HEK293T (cell line): ENCODE data around the gene SLC9A9.
"Not testable (repeated sequence)": the region's sequence is repeated elsewhere in the genome, so short reads cannot be mapped to it uniquely, and the experiment has no call there.

Source experiments
- CTCF ChIA-PET: fragments of 350-600 bp; formaldehyde crosslinking; extraction: SDS; loops from one replicate; lab custom pipeline; 2021; ENCODE audit warnings: antibody characterized with exemption, inconsistent platforms; lab: Yijun Ruan, JAX
- POLR2A ChIA-PET: fragments of 350-600 bp; formaldehyde crosslinking; extraction: SDS; loops from one replicate; lab custom pipeline; 2020; ENCODE audit warnings: antibody characterized with exemption, inconsistent platforms; lab: Yijun Ruan, JAX
- DNase-seq: peaks from one replicate; pipeline ENCODE4 v3.0.0; 2012; ENCODE audit warnings: mixed read lengths; ENCODE audit errors: extremely low spot score
- ARNT ChIP-seq: fragments of 450-650 bp; IDR thresholded peaks from 2 replicates; pipeline ENCODE4 v1.6.1; 2017; ENCODE audit warnings: mild to moderate bottlenecking
- BHLHE40 ChIP-seq: fragments of 450-650 bp; IDR thresholded peaks from 2 replicates; pipeline ENCODE4 v1.6.1; 2016; ENCODE audit warnings: mild to moderate bottlenecking, moderate library complexity, borderline replicate concordance
- CTBP1 ChIP-seq: fragments of 450-650 bp; IDR thresholded peaks from 2 replicates; pipeline ENCODE4 v1.6.1; 2016; ENCODE audit warnings: borderline replicate concordance
- ELF4 ChIP-seq: fragments of 450-650 bp; IDR thresholded peaks from 2 replicates; pipeline ENCODE4 v1.6.1; 2017; ENCODE audit warnings: antibody characterized with exemption
- FOXA1 ChIP-seq: fragments of 450-650 bp; IDR thresholded peaks from 2 replicates; pipeline ENCODE4 v1.6.1; 2016; ENCODE audit warnings: mild to moderate bottlenecking
- FOXK2 ChIP-seq: fragments of 450-650 bp; IDR thresholded peaks from 2 replicates; pipeline ENCODE4 v1.6.1; 2016; ENCODE audit warnings: mild to moderate bottlenecking
- FOXM1 ChIP-seq: fragments of 450-650 bp; IDR thresholded peaks from 2 replicates; pipeline ENCODE4 v1.6.1; 2017; ENCODE audit warnings: mild to moderate bottlenecking, borderline replicate concordance
- HDGF ChIP-seq: fragments of 450-650 bp; IDR thresholded peaks from 2 replicates; pipeline ENCODE4 v1.6.1; 2017; ENCODE audit warnings: antibody characterized with exemption, borderline replicate concordance
- L3MBTL2 ChIP-seq: fragments of 450-650 bp; conservative IDR thresholded peaks from 2 replicates; pipeline ENCODE4 v1.6.1; 2016; ENCODE audit warnings: mild to moderate bottlenecking
- LEF1 ChIP-seq: fragments of 450-650 bp; IDR thresholded peaks from 2 replicates; pipeline ENCODE4 v1.6.1; 2017; ENCODE audit warnings: mild to moderate bottlenecking, borderline replicate concordance
- NFRKB ChIP-seq: fragments of 450-650 bp; IDR thresholded peaks from 2 replicates; pipeline ENCODE4 v1.6.1; 2016; ENCODE audit warnings: mild to moderate bottlenecking, moderate library complexity
- PKNOX1 ChIP-seq: fragments of 450-650 bp; IDR thresholded peaks from 2 replicates; pipeline ENCODE4 v1.6.1; 2016
- SP1 ChIP-seq: fragments of 450-650 bp; IDR thresholded peaks from 2 replicates; pipeline ENCODE4 v1.6.1; 2017
- SUZ12 ChIP-seq: fragments of 450-650 bp; IDR thresholded peaks from 2 replicates; pipeline ENCODE4 v1.6.1; 2016; ENCODE audit warnings: mild to moderate bottlenecking
- TARDBP ChIP-seq: fragments of 450-650 bp; IDR thresholded peaks from 2 replicates; pipeline ENCODE4 v1.6.1; 2016
- ZNF384 ChIP-seq: fragments of 450-650 bp; IDR thresholded peaks from 2 replicates; pipeline ENCODE4 v1.6.1; 2016

Gene SLC9A9

GRCh38 chr3:143286392-143287010, 561.8 kb downstream of the SLC9A9 start:
- TF ChIP-seq ELF4 (no peak), ARNT (no peak), L3MBTL2 (no peak), PKNOX1 (no peak), LEF1 (no peak), SP1 (no peak), FOXA1 (no peak), NFRKB (no peak), FOXK2 (no peak), FOXM1 (no peak), BHLHE40 (no peak), CTBP1 (no peak), SUZ12 (no peak), HDGF (no peak), TARDBP (no peak), ZNF384 (no peak)
- POLR2A ChIA-PET = no interaction called here
- no peak for DNase-seq
- CTCF ChIA-PET = interaction anchor here (0.6 kb wide), 1 partner anchor 477 kb away, joined by 3 read pairs; no protein-coding TSS in a partner anchor

GRCh38 chr3:143283432-143284128, 564.7 kb downstream of the SLC9A9 start:
- TF ChIP-seq SP1 (no peak), L3MBTL2 (no peak), FOXA1 (no peak), TARDBP (no peak), PKNOX1 (no peak), SUZ12 (no peak), NFRKB (no peak), BHLHE40 (no peak), FOXM1 (no peak)
- POLR2A ChIA-PET = no interaction called here
- DNase-seq = no peak
- CTCF ChIA-PET = no interaction called here

GRCh38 chr3:143280984-143281383, 567.3 kb downstream of the SLC9A9 start:
- no peak for TF ChIP-seq ZNF384
- TF ChIP-seq NFRKB = no peak
- no peak for TF ChIP-seq BHLHE40
- no peak for TF ChIP-seq HDGF
- TF ChIP-seq L3MBTL2 = no peak
- CTCF ChIA-PET = no interaction called here
- DNase-seq = no peak
- POLR2A ChIA-PET = no interaction called here

GRCh38 chr3:143279567-143279966, 568.7 kb downstream of the SLC9A9 start:
- CTCF ChIA-PET, DNase-seq: not testable (repeated sequence)

GRCh38 chr3:143278721-143279120, 569.5 kb downstream of the SLC9A9 start:
- ChIA-PET POLR2A (no interaction called here), CTCF (no interaction called here)
- TF ChIP-seq CTBP1 = no peak
- TF ChIP-seq FOXM1 = no peak
- no peak for TF ChIP-seq ZNF384
- TF ChIP-seq LEF1 = no peak
- no peak for TF ChIP-seq ARNT
- TF ChIP-seq SUZ12 = no peak
- TF ChIP-seq BHLHE40 = no peak
- no peak for TF ChIP-seq TARDBP
- no peak for TF ChIP-seq ELF4
- TF ChIP-seq SP1 = no peak
- TF ChIP-seq L3MBTL2 = no peak
- TF ChIP-seq FOXK2 = no peak
- DNase-seq = no peak

More at GRCh38 chr3:143279567-143279966, 568.7 kb downstream of the SLC9A9 start:
- POLR2A ChIA-PET = not testable (repeated sequence)

GRCh38 chr3:143277531-143277930, 570.7 kb downstream of the SLC9A9 start:
- ChIA-PET POLR2A (no interaction called here), CTCF (no interaction called here)
- DNase-seq = no peak
- TF ChIP-seq ZNF384 = no peak
- no peak for TF ChIP-seq LEF1
- TF ChIP-seq FOXK2 = no peak
- TF ChIP-seq ELF4 = no peak
- no peak for TF ChIP-seq ARNT
- TF ChIP-seq BHLHE40 = no peak
- TF ChIP-seq L3MBTL2 = no peak

- ChIA-PET POLR2A (no interaction called here), CTCF (no interaction called here)
- no peak for TF ChIP-seq FOXM1
- TF ChIP-seq HDGF = no peak
- TF ChIP-seq ZNF384 = no peak
- no peak for TF ChIP-seq NFRKB
- no peak for TF ChIP-seq SP1
- no peak for TF ChIP-seq FOXA1
- no peak for TF ChIP-seq L3MBTL2
- no peak for TF ChIP-seq ELF4
- TF ChIP-seq FOXK2 = no peak
- no peak for TF ChIP-seq SUZ12
- no peak for TF ChIP-seq CTBP1
- TF ChIP-seq TARDBP = no peak
- no peak for TF ChIP-seq PKNOX1
- no peak for TF ChIP-seq ARNT
- no peak for TF ChIP-seq BHLHE40
- DNase-seq = no peak
Observed at GRCh38 chr3:143276592-143276991, 571.7 kb downstream of the SLC9A9 start.
